Right lobe of liver (tissue), 6 donors: ENCODE measurements around the gene ATXN1. TPM values are rescaled to one million over a fixed set of nuclear protein-coding genes. Genes with fewer than 3 reads are reported as not detected.
A peak's percentile ranks its signal among the peaks of the same experiment; 100 is the strongest.

ENCODE experiments used
- ATAC-seq, 4 donors: fragments of 200-7000 bp; cut with Tn5 transposase; one replicate each; pipeline ENCODE4 v1.9.1; 2020; ENCODE audit warnings: mild to moderate bottlenecking in 4 of 4, moderate library complexity in 4 of 4
- DNase-seq, 3 donors: peaks; one replicate each; pipeline ENCODE4 v3.0.0-alpha.2; 2020
- H3K27ac ChIP-seq, 3 donors: fragments of 200-600 bp; one replicate each; pipeline ENCODE4 v1.8.0; 2022
- H3K27me3 ChIP-seq, 2 donors: fragments of 200-600 bp; one replicate each; pipeline ENCODE4 v1.8.0; 2022
- H3K36me3 ChIP-seq, 4 donors: fragments of 200-600 bp; sonication (generic) in 1 of 4; one replicate each; pipeline versions ENCODE4 v1.5.1 to v1.8.0; 2017 to 2022; ENCODE audit warnings: control low read depth in 1 of 4
- H3K4me1 ChIP-seq, 4 donors: fragments of 200-600 bp; sonication (generic) in 1 of 4; one replicate each; pipeline versions ENCODE4 v1.5.1 to v1.8.0; 2017 to 2022; ENCODE audit warnings: control low read depth in 1 of 4
- H3K4me3 ChIP-seq, 3 donors: fragments of 200-600 bp; one replicate each; pipeline ENCODE4 v1.8.0; 2022
- H3K9me3 ChIP-seq, 4 donors: fragments of 200-600 bp; sonication (generic) in 1 of 4; one replicate each; pipeline versions ENCODE4 v1.5.1 to v1.8.0; 2017 to 2022; ENCODE audit warnings: control low read depth in 1 of 4
- POLR2A ChIP-seq: fragments of 450-650 bp; IDR thresholded peaks from one replicate; pipeline ENCODE4 v1.6.1; 2017; ENCODE audit warnings: antibody characterized with exemption, mild to moderate bottlenecking
- WGBS: methylation state at CpG from one replicate; pipeline ENCODE4 v1.1.6; 2018; ENCODE audit warnings: low coverage, low lambda C conversion rate; ENCODE audit not compliant: insufficient coverage; ENCODE audit errors: missing lambda C conversion rate; 5-methylcytosine and 5-hydroxymethylcytosine counted together
- intact Hi-C, 2 donors: fragments of 100-400 bp; cut with DNase I; formaldehyde crosslinking; loops; one replicate each; pipeline versions ENCODE4 v1.11.2 to v1.14.1; 2022
- total RNA-seq, 6 experiments: library from RNA; depleted of rRNA in 2 of 6; stranded (reverse); fragments of >200 nt in 2 of 6; fragmentation: NEBNext Ultra II Directional in 3 of 6; extraction: Animal tissue kit (Norgen Biotek cat#: 25700) in 3 of 6; gene quantifications; one replicate each; pipeline versions ENCODE4 v1.1.0 to v1.2.4, GENCODE V29; 2016 to 2023
- TF ChIP-seq, protein P1 (sequence below), 4 donors: fragments of 200-600 bp in 3 of 4; fragments of 450-650 bp in 1 of 4; IDR thresholded peaks; one replicate each; pipeline versions ENCODE4 v1.5.1 to v1.8.0; 2016 to 2022; ENCODE audit warnings: antibody characterized with exemption in 4 of 4, mild to moderate bottlenecking in 2 of 4
- donor health status: DM: no; HTN: yes; CAD: no.
- donor health status: DM: no; HTN: no; CAD: no.
- donor health status: DM: no; HTN: no; CAD: no.
- donor health status: DM: no; HTN: yes; CAD: no.
- donor health status: DM: no; HTN: yes; CAD: no.

Gene ATXN1
- total RNA-seq, 6 experiments from 2014 or later: 23.2 to 28.7 (median 25.0) TPM

DNA sequence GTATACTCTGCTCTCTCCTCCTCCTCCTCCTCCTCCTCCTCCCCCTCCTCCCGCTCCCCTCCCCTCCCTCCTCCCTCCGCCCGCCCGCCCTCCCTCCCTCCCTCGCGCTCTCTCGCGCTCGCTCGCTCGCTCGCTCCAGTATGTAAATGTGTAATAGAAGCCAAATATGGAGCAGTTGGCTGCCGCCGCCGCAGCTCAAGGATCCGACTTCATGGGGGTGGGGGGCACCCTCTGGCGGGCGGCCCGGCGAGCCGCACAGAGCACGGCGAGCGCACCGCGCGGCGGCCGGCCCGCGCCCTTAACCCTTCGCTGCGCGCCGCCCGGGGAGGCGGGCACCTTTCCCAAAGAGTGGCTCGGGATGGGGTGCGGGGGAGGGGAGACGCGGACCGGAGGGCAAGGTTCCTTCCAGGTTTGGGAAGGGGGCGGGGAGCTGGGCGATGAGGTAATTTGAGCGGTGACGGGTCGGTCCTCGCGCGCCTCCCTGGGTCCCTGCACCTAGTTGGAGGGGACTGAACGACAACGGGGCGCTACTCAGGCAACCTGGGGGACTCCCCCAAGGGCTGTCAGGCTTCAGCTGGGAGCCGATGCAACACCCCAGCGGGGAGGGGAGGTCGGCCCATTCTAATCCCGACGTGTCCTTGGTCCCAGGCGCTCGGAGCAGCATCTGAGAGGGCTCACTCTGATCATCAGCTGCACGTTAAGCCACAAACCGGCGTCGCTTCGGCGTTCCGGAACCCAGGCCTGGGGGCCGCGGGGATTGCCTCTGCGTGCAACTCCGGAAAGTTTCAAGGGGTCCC lies 409 bp upstream of the ATXN1 start:
- Histone ChIP-seq H3K36me3 (no peaks in the 10 kb centered on the region), H3K27ac (peak overlapping the region; percentile 95 to 98 (median 96)), H3K9me3 (no peaks in the 10 kb centered on the region), H3K4me1 (peaks cover 0 to 37% (median 8%) of the 10 kb centered on the region in 4 donors), H3K4me3 (peak overlapping the region; percentile 66 to 79 (median 74)), H3K27me3 (no peaks in the 10 kb centered on the region)
- ATAC-seq (peak; percentile 56 to 71 (median 62)), DNase-seq (peak; percentile 92 to 94 (median 94))
- TF ChIP-seq POLR2A: peak; percentile 73
- TF ChIP-seq, protein P1, sequence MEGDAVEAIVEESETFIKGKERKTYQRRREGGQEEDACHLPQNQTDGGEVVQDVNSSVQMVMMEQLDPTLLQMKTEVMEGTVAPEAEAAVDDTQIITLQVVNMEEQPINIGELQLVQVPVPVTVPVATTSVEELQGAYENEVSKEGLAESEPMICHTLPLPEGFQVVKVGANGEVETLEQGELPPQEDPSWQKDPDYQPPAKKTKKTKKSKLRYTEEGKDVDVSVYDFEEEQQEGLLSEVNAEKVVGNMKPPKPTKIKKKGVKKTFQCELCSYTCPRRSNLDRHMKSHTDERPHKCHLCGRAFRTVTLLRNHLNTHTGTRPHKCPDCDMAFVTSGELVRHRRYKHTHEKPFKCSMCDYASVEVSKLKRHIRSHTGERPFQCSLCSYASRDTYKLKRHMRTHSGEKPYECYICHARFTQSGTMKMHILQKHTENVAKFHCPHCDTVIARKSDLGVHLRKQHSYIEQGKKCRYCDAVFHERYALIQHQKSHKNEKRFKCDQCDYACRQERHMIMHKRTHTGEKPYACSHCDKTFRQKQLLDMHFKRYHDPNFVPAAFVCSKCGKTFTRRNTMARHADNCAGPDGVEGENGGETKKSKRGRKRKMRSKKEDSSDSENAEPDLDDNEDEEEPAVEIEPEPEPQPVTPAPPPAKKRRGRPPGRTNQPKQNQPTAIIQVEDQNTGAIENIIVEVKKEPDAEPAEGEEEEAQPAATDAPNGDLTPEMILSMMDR (IDR thresholded peaks at IDR 0.05): peak in 3 of 4 donors; percentile 4 to 43 (median 17)
- intact Hi-C loops: no loop called here
- WGBS: 4% methylated on average over 14 of the region's 71 CpGs

DNA sequence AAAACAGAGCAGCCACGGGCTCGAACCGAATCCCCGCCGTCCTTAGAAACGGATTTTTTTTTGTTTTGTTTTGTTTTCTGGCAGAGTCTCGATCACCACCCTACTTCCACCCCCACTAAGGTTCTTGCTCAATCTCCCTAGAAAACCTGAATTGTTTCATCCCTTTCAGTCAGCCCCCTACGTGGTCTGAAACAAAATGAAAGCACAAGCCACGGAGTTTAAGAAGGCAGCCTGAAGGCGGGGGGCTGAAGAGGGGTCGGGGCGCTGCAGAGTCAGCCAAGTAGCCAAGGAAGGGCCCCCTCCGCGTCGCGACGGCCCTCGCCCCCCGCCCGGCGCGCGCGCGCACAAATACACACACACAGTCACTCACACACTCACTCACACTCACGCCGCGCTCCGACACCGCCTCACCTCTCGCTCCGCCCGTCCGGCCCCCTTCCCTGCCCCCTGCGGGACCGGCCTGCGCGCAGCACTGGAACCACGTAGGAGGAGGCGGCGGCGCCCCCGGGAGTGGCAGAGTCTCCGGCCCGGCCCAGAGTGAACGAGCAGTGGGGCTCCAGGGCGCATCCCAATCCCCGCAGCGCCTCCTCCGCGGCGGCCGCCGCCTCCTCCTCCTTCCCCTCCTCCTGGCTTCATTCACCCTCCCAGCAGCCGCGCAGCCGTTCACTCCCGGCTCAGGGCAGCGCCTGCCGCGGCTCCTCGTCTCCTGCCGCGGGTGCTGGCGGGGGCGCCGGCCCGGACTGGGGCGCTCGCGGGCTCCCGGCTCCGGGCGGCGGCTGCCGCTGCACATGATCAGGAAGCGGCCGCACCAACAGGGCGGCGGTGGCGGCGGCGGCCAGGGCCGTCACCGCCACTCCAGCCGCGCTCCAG lies 1.4 kb downstream of the ATXN1 start:
- Histone ChIP-seq H3K27ac (peak overlapping the region; percentile 91 to 98 (median 96)), H3K4me3 (peak overlapping the region; percentile 66 to 79 (median 74)), H3K36me3 (no peaks in the 10 kb centered on the region), H3K4me1 (peaks cover 0 to 35% (median 5%) of the 10 kb centered on the region in 4 donors), H3K27me3 (no peaks in the 10 kb centered on the region), H3K9me3 (no peaks in the 10 kb centered on the region)
- DNase-seq: peak; percentile 95 to 97 (median 96)
- peak; percentile 65 to 87 (median 74) for ATAC-seq
- TF ChIP-seq POLR2A: peak; percentile 96
- TF ChIP-seq, protein P1 (IDR thresholded peaks at IDR 0.05): peak in 3 of 4 donors; percentile 5 to 26 (median 11)
- intact Hi-C loops: loop anchor here in 1 of 2 donors (10.0 kb wide), 1 partner anchor 175 kb away; no protein-coding TSS in a partner anchor
- 0% methylated on average over 14 of the region's 87 CpGs for WGBS

DNA sequence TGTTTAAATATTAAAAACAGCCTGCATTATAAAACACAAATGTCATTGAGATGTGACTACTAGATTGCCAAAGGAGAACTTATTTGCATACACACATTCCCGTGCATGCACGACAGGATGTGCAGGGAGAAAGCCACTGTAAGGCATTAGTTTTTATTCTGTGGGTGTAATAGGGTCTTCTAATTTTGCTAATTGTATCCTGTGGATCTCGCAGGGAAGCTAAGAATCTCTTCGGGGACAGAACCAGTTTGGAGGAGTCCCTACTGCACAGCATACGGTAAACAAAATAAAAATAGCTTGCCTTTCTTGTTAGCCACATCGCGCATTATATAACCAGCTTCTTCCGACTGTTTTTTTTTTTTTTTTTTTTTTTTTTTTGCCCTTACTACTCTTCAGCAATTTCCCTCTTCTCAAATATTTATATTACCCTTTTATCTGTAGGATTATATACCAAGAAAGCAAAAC lies 2.0 kb downstream of the ATXN1 start:
- intact Hi-C loops: loop anchor here in 1 of 2 donors (10.0 kb wide), 1 partner anchor 174 kb away; no protein-coding TSS in a partner anchor
- H3K36me3 ChIP-seq: no peaks in the 10 kb centered on the region

More for the DNA sequence above, 2.0 kb downstream of the ATXN1 start:
- 0% methylated on average over 8 of the region's 8 CpGs for WGBS
- Histone ChIP-seq H3K27ac (peak overlapping the region; percentile 91 to 98 (median 96)), H3K9me3 (no peaks in the 10 kb centered on the region), H3K27me3 (no peaks in the 10 kb centered on the region), H3K4me1 (peaks cover 0 to 28% (median 5%) of the 10 kb centered on the region in 4 donors), H3K4me3 (peak overlapping the region; percentile 66 to 79 (median 74))
- DNase-seq (no peak), ATAC-seq (no peak)
- TF ChIP-seq, protein P1 (IDR thresholded peaks at IDR 0.05): no peak
- no peak for TF ChIP-seq POLR2A
